Activated CD4-positive, alpha-beta T cell treated with anti-CD3 and anti-CD28 coated beads for 36 hours (primary cell): ENCODE data around the gene PPDPF. TPM values are rescaled to one million over a fixed set of nuclear protein-coding genes. Genes with fewer than 3 reads are reported as not detected.

Experiments used
- ATAC-seq: fragments of 200-7000 bp; cut with Tn5 transposase; one replicate; pipeline ENCODE4 v1.10.0; 2021; ENCODE audit warnings: mild to moderate bottlenecking, moderate library complexity
- CTCF ChIA-PET: fragments of 350-600 bp; sonication (Branson Sonifier 250); formaldehyde crosslinking; loops from one replicate; lab custom pipeline; 2021; ENCODE audit warnings: antibody characterized with exemption; lab: Charles Lee
- POLR2A ChIA-PET: fragments of 350-600 bp; sonication (Branson Sonifier 250); formaldehyde crosslinking; loops from one replicate; lab custom pipeline; 2021; ENCODE audit warnings: antibody characterized with exemption, inconsistent platforms; lab: Charles Lee
- DNase-seq: peaks from one replicate; pipeline ENCODE4 v3.0.0-alpha.2; 2020
- H3K27ac Mint-ChIP-seq: one replicate; pipeline ENCODE4 v1.8.0; 2021; ENCODE audit warnings: mixed read lengths
- H3K27me3 Mint-ChIP-seq: one replicate; pipeline ENCODE4 v1.8.0; 2021; ENCODE audit warnings: mixed read lengths
- H3K36me3 Mint-ChIP-seq: one replicate; pipeline ENCODE4 v1.8.0; 2021; ENCODE audit warnings: low read depth, mixed read lengths
- H3K4me1 Mint-ChIP-seq: one replicate; pipeline ENCODE4 v1.8.0; 2021; ENCODE audit warnings: mixed read lengths
- H3K4me3 Mint-ChIP-seq: one replicate; pipeline ENCODE4 v1.8.0; 2021; ENCODE audit warnings: mild to moderate bottlenecking, moderate library complexity, mixed read lengths
- H3K9me3 Mint-ChIP-seq: one replicate; pipeline ENCODE4 v1.8.0; 2021; ENCODE audit warnings: low read depth, mixed read lengths
- intact Hi-C, 2 experiments: fragments of 100-400 bp; cut with DNase I in 1 of 2; cut with micrococcal nuclease in 1 of 2; formaldehyde crosslinking; loops; one replicate each; pipeline versions ENCODE4 v1.14.2 to v1.15.1; 2022 to 2024; cut with DNase I, micrococcal nuclease
- total RNA-seq, 2 experiments: library from RNA; stranded (reverse); gene quantifications; one replicate each; pipeline ENCODE4 v1.2.3, GENCODE V29; 2021

The PPDPF gene
- total RNA-seq, 2 experiments from 2014 or later = 119 to 133 TPM

DNA sequence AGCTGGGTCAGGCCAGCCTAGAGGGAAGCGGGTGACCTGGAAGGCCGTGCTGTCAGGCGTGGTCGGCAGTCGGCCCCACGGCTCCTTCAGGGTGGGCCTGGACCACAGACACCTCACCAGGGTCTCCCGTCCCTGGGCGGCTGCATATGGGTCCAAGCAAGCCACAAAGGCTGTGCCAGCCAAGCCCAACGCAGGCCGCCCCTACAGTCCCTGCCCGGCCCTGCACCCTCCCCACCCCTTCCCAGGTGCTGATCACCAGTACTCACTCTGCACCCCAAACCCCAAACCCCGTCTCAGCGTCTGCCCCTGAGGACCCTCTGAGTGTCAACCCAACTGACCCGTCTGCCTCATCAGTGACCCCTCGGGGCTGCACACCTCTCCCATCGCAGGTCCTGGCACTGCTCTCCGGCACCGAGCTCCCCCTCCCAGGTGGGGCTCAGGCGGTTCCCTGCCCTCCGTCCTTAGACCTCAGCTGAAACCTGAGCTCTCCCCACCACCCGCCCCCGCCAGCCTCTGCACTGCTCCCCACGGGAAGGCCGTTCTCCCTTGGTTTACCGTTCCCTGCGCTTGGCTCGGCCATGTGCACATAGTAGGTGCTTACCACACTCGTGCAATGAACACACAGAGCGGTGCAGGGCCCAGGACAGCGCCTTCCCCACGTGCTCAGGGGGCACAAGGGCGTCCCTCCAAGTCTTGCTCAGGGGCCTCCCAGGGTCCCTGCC lies 1.5 kb upstream of the PPDPF start:
- intact Hi-C loops = no loop called here
- H3K4me1 Mint-ChIP-seq = peaks cover 12% of the 10 kb centered on the region
- peaks cover 4% of the 10 kb centered on the region for H3K27me3 Mint-ChIP-seq
- H3K27ac Mint-ChIP-seq = peak overlapping the region; percentile 47
- peaks cover 29% of the 10 kb centered on the region for H3K36me3 Mint-ChIP-seq
- DNase-seq = no peak
- H3K4me3 Mint-ChIP-seq = peak overlapping the region; percentile 77
- ChIA-PET CTCF (interaction anchor here (0.6 to 4.0 kb wide), 2 partner anchors 19 to 513 kb away, joined by 3 to 21 read pairs; partner anchors contain the start of gene PTK6), POLR2A (interaction anchor here (0.6 kb wide), 1 partner anchor 464 kb away, joined by 4 read pairs; no protein-coding TSS in a partner anchor)
- peaks cover 10% of the 10 kb centered on the region for H3K9me3 Mint-ChIP-seq
- ATAC-seq = no peak

DNA sequence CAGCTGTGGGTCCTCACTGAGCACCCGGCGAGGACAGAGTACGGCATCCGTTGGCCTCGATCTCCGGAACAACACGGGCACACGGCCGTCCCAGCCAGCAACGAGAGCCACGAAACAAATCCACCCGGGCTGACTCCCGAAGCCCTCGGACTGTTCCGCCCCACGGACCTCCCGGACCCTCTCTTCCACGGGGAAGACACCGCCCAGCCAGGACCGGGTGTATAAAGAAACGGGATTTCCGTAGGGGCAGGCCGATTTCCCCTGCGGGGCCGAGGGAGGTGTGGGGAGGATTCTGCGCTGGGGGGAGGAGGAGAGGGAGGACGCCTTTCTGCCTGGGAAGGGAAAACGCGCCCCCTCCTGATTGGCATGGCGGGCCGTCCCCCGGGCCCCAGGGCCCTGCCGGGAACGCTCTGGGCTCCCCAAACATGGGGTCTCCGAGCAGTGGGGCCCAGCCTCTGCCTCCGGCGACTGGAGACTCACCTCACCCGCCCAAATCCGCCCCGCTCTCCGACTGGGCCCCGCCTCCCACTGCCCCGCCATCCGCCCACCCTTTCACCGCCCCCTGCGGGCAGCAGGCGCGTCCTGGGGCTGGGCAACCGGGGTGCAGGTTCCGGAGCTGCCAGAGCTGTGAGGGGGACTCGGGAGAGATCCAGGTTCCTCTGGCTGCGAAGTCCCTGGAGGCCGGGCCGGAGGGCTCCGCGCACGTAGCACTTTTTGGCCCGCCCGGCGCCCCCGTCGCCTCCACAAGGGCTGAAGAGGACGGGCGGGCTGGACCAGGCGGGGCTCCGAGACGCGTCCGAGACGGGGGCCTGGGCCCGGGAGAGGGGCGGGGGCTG lies 679 bp upstream of the PPDPF start:
- Mint-ChIP-seq H3K27me3 (peaks cover 2% of the 10 kb centered on the region), H3K4me3 (peak overlapping the region; percentile 77), H3K27ac (peak overlapping the region; percentile 47), H3K36me3 (peaks cover 29% of the 10 kb centered on the region), H3K4me1 (peaks cover 10% of the 10 kb centered on the region), H3K9me3 (peaks cover 6% of the 10 kb centered on the region)
- intact Hi-C loops = loop anchor here (1.0 to 5.0 kb wide), 17 partner anchors 17 to 735 kb away; partner anchors contain the start of genes ARFGAP1 (in 1 of the 2), GMEB2 (in 1 of the 2), PCMTD2 (in 1 of the 2) and PRPF6 (in 1 of the 2)
- ATAC-seq (peak; percentile 55), DNase-seq (peak; percentile 74)
- ChIA-PET POLR2A (no interaction called here), CTCF (interaction anchor here (0.6 to 4.0 kb wide), 4 partner anchors 18 to 560 kb away, joined by 3 to 21 read pairs (median 4); partner anchors contain the start of gene PTK6)

DNA sequence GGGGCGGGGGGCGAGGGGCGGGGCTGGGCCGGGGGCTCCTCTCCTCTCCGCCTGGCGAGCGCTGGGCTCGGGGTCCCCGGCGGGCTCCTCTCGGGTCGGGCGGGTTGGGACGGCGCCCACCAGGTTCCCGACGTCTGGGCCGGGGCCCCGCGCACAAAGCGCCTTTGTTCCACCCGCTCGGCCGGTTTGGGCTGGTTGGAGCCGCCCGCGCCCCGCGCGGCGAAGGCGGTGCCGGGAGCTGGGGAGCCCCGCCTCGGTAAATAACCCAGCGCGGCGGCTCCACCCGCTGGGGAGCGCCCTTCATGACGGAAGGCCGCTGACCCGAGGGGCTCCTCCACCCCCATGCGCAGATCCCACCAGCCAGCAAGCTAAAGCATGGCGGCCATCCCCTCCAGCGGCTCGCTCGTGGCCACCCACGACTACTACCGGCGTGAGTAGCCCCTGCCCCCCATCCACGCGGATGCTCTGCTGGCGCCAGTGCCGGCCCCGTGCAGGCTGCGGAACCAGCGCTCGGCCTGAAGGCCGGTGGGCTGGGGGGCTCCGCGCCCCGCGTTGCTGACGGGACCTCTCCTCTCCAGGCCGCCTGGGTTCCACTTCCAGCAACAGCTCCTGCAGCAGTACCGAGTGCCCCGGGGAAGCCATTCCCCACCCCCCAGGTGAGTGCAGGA lies 503 bp downstream of the PPDPF start:
- peak; percentile 86 for DNase-seq
- H3K4me3 Mint-ChIP-seq = peak overlapping the region; percentile 77
- POLR2A ChIA-PET = interaction anchor here (0.5 to 2.4 kb wide), 4 partner anchors 16 to 431 kb away, joined by 3 to 6 read pairs (median 4); partner anchors contain the start of gene PTK6
- intact Hi-C loops = loop anchor here (1.0 to 5.0 kb wide), 18 partner anchors 16 to 734 kb away; partner anchors contain the start of genes ARFGAP1 (in 1 of the 2), GMEB2 (in 1 of the 2), PCMTD2 (in 1 of the 2) and PRPF6 (in 1 of the 2)
- H3K27ac Mint-ChIP-seq = peak overlapping the region; percentile 51
- CTCF ChIA-PET = interaction anchor here (0.6 to 4.0 kb wide), 7 partner anchors 17 to 559 kb away, joined by 3 to 21 read pairs (median 4); partner anchors contain the start of genes PTK6 and RTEL1
- H3K4me1 Mint-ChIP-seq = peaks cover 10% of the 10 kb centered on the region
- peak; percentile 72 for ATAC-seq
- H3K36me3 Mint-ChIP-seq = peaks cover 29% of the 10 kb centered on the region
- H3K9me3 Mint-ChIP-seq = peaks cover 4% of the 10 kb centered on the region
- H3K27me3 Mint-ChIP-seq = no peaks in the 10 kb centered on the region

DNA sequence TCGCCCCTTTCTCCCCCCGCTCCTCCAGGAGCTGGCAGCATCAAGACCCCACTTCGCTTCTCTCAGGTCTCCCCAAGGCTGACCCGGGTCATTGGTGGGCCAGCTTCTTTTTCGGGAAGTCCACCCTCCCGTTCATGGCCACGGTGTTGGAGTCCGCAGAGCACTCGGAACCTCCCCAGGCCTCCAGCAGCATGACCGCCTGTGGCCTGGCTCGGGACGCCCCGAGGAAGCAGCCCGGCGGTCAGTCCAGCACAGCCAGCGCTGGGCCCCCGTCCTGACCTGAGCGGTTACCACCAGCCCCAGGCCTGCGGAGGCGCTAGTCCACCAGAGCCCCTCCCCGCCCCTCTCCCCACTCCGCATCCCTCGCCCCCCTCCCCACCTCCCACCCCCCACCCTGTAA lies 1.0 kb downstream of the PPDPF start:
- POLR2A ChIA-PET = interaction anchor here (0.6 to 2.4 kb wide), 2 partner anchors 16 to 31 kb away, joined by 4 to 6 read pairs; partner anchors contain the start of gene PTK6
- CTCF ChIA-PET = interaction anchor here (0.6 to 4.0 kb wide), 6 partner anchors 16 to 452 kb away, joined by 4 to 21 read pairs (median 4); partner anchors contain the start of genes PTK6 and RTEL1

DNA sequence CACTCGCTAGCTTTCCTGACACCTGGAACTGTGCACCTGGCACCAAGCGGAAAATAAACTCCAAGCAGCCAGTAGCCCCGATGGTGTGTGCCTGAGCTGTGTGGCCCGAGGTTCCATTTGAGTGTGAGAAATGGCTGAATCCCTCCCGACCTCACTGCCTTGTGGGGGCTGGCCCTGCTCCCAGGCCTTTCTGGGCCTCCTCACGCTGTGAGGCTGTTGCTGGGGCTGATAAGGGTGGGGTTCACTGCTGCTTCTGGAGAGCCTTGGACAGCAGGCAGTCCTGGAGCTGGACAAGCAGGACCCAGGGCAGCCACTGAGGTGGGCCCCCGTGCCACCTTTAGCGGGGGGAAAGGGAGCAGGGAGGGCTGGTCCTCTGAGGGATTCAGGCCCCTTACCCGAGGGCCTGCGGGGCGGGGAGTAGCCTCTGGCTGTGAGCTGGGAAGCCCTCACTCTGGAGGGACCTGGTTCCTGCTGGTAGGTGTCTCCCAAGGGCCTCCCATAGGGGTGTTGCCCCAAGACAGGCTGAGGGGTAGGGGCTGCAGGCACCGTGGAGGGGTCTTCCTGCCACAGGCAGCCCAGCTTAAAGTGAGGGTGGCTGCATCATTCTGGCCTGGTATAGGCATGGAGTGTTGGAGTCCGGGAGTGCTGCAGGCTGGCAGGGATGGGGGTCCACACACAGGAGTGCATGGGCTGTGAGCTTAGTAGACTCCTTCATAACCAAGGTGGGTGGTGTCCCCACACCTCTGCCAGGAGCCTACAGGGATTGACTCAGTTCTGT lies 1.7 kb downstream of the PPDPF start:
- H3K27ac Mint-ChIP-seq = no peak overlapping the region

More for the DNA sequence above, 1.0 kb downstream of the PPDPF start:
- Mint-ChIP-seq H3K4me1 (peaks cover 10% of the 10 kb centered on the region), H3K9me3 (peaks cover 4% of the 10 kb centered on the region), H3K27ac (peak overlapping the region; percentile 51), H3K4me3 (peak overlapping the region; percentile 77), H3K36me3 (peaks cover 29% of the 10 kb centered on the region), H3K27me3 (no peaks in the 10 kb centered on the region)
- intact Hi-C loops = loop anchor here (1.0 to 5.0 kb wide), 8 partner anchors 25 to 733 kb away; partner anchors contain the start of genes ARFGAP1 (in 1 of the 2), PCMTD2 (in 1 of the 2), TCEA2 (in 1 of the 2) and YTHDF1 (in 1 of the 2)
- ATAC-seq = no peak
- DNase-seq = no peak

DNA sequence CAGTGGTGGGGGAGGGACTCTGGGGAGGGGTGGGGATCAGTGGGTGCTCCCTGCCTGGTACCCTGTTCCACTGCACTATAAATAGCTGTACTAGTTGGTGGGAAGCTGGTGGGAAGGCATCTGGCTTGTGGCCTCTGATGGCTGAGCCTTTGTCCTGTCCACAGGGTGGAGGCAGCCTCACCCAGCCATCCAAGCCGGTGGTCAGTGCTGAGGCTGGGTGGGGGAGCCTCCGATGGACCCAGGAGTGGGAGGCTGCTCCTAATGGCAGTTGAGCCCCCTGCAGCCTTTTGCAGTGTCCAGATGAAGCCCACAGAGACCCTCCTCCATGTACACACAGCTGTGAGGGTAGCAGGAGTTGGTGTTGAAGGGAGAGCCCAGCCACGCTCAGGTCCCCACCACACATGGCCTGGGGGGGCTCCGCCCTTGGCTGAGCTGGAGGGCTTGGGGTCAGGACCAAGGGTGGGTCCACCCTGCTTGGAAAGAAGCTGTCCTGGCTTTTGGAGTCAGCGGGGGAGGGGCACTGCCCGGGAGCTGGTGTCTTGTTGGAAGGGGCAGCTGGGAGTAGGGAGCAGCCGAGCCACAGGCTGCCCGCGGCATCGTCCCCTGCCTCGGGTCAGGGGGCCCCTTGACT lies 2.5 kb downstream of the PPDPF start:
- H3K27ac Mint-ChIP-seq = no peak overlapping the region
- POLR2A ChIA-PET = interaction anchor here (0.6 to 2.4 kb wide), 2 partner anchors 30 to 1553 kb away, joined by 4 to 6 read pairs; no protein-coding TSS in a partner anchor
- peaks cover 13% of the 10 kb centered on the region for H3K4me1 Mint-ChIP-seq
- H3K9me3 Mint-ChIP-seq = peaks cover 4% of the 10 kb centered on the region
- ATAC-seq (no peak), DNase-seq (no peak)
- no peak overlapping the region for H3K4me3 Mint-ChIP-seq
- peaks cover 29% of the 10 kb centered on the region for H3K36me3 Mint-ChIP-seq
- intact Hi-C loops = loop anchor here (5.0 kb wide), 2 partner anchors 86 to 251 kb away; partner anchors contain the start of gene ARFGAP1 (in 1 of the 2)
- CTCF ChIA-PET = interaction anchor here (0.6 to 1.5 kb wide), 4 partner anchors 26 to 342 kb away, joined by 3 to 4 read pairs (median 3); no protein-coding TSS in a partner anchor
- H3K27me3 Mint-ChIP-seq = no peaks in the 10 kb centered on the region

More for the DNA sequence above, 1.7 kb downstream of the PPDPF start:
- H3K4me3 Mint-ChIP-seq = peak overlapping the region; percentile 77
- DNase-seq (no peak), ATAC-seq (no peak)
- no peaks in the 10 kb centered on the region for H3K27me3 Mint-ChIP-seq
- ChIA-PET POLR2A (interaction anchor here (0.6 to 2.4 kb wide), 2 partner anchors 31 to 1553 kb away, joined by 4 to 6 read pairs; no protein-coding TSS in a partner anchor), CTCF (interaction anchor here (0.6 to 4.0 kb wide), 5 partner anchors 15 to 451 kb away, joined by 3 to 21 read pairs (median 4); partner anchors contain the start of gene PTK6)
- peaks cover 29% of the 10 kb centered on the region for H3K36me3 Mint-ChIP-seq
- peaks cover 4% of the 10 kb centered on the region for H3K9me3 Mint-ChIP-seq
- H3K4me1 Mint-ChIP-seq = peaks cover 10% of the 10 kb centered on the region
- intact Hi-C loops = loop anchor here (5.0 kb wide), 2 partner anchors 85 to 250 kb away; partner anchors contain the start of gene ARFGAP1 (in 1 of the 2)

DNA sequence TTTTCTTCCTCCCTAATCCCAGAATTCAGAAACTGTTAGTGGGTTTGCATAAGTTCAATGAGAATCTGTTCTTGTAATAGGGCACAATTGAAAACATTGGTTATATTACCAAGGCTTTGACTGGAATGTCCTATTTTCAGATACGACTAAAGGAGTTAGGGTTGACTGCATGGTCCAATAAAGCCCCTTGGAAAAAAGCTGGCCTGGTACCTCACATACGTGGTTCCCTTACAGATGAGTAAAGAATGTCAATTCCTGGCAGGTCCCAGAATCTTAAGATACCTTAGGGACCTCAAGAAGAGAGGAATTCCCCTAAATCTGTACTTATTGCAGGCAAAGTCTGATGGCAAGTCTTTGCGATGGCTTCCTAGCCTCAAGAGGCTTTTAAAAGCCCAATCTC lies 4.6 kb downstream of the PPDPF start:
- Mint-ChIP-seq H3K4me1 (peaks cover 14% of the 10 kb centered on the region), H3K27me3 (no peaks in the 10 kb centered on the region), H3K4me3 (no peak overlapping the region), H3K36me3 (peaks cover 29% of the 10 kb centered on the region), H3K27ac (no peak overlapping the region), H3K9me3 (peaks cover 4% of the 10 kb centered on the region)
- ATAC-seq (no peak), DNase-seq (no peak)
- intact Hi-C loops = no loop called here
- CTCF ChIA-PET = interaction anchor here (0.8 kb wide), 1 partner anchor 12 kb away, joined by 3 read pairs; the partner anchor contains the start of gene PTK6
- POLR2A ChIA-PET = no interaction called here

DNA sequence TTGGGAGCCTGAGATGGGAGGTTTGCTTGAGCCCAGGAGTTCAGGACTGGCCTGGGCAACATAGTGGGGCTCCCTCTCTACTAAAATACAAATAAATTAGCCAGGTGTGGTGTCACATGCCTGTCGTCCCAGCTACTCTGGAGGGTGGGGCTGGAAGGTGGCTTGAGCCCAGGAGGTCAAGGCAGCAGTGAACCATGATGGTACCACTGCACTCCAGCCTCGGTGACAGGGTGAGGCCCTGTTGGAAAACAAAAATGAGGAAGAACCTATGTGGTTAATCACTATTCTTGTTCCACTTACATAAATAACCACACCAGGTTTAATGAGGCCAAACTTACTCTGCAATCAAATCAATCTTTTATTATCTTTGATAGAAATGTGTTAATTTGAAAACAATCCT lies 5.4 kb downstream of the PPDPF start:
- POLR2A ChIA-PET = no interaction called here

DNA sequence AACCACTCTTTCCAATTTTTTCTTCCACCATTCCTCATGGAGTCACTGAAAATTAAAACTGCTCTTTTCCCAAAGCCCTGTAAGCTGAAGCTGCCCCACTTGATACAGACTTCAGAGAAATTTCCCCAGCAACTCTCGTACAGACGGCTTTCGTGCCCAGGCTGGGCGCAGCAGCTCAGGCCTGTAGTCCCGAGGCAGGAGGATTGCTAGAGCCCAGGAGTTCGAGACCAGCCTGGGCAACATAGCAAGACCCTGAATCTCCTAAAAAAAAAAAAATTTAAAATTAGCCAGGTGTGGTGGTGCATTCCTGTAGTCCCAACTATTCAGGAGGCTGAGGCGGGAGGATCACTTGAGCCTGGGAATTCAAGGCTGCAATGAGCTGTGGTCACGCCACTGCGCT lies 6.6 kb downstream of the PPDPF start:
- intact Hi-C loops = no loop called here
- Mint-ChIP-seq H3K4me1 (peaks cover 10% of the 10 kb centered on the region), H3K27me3 (no peaks in the 10 kb centered on the region), H3K9me3 (peaks cover 4% of the 10 kb centered on the region), H3K36me3 (peaks cover 22% of the 10 kb centered on the region), H3K27ac (no peak overlapping the region), H3K4me3 (no peak overlapping the region)
- CTCF ChIA-PET = interaction anchor here (0.8 kb wide), 1 partner anchor 15 kb away, joined by 4 read pairs; no protein-coding TSS in a partner anchor
- POLR2A ChIA-PET = no interaction called here
- no peak for DNase-seq
- no peak for ATAC-seq

More for the DNA sequence above, 5.4 kb downstream of the PPDPF start:
- peaks cover 14% of the 10 kb centered on the region for H3K4me1 Mint-ChIP-seq
- no peaks in the 10 kb centered on the region for H3K27me3 Mint-ChIP-seq
- DNase-seq = no peak
- no peak overlapping the region for H3K27ac Mint-ChIP-seq
- peaks cover 29% of the 10 kb centered on the region for H3K36me3 Mint-ChIP-seq
- no peak overlapping the region for H3K4me3 Mint-ChIP-seq
- peaks cover 4% of the 10 kb centered on the region for H3K9me3 Mint-ChIP-seq
- intact Hi-C loops = no loop called here
- CTCF ChIA-PET = no interaction called here
- no peak for ATAC-seq
